ENCODE measurements around the gene TMPRSS12.

DNA sequence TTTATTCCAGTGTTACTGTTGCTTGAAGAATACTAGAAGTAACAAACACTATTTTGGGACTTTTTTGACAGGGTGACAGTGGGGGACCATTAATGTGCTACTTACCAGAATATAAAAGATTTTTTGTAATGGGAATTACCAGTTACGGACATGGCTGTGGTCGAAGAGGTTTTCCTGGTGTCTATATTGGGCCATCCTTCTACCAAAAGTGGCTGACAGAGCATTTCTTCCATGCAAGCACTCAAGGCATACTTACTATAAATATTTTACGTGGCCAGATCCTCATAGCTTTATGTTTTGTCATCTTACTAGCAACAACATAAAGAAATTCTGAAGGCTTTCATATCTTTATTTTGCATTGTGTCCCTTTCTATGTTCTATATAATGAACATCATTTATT is 44.5 kb downstream of the TMPRSS12 start:
- TF ChIP-seq, protein P1, sequence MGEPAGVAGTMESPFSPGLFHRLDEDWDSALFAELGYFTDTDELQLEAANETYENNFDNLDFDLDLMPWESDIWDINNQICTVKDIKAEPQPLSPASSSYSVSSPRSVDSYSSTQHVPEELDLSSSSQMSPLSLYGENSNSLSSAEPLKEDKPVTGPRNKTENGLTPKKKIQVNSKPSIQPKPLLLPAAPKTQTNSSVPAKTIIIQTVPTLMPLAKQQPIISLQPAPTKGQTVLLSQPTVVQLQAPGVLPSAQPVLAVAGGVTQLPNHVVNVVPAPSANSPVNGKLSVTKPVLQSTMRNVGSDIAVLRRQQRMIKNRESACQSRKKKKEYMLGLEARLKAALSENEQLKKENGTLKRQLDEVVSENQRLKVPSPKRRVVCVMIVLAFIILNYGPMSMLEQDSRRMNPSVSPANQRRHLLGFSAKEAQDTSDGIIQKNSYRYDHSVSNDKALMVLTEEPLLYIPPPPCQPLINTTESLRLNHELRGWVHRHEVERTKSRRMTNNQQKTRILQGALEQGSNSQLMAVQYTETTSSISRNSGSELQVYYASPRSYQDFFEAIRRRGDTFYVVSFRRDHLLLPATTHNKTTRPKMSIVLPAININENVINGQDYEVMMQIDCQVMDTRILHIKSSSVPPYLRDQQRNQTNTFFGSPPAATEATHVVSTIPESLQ (CRISPR knock-in tag; conservative IDR thresholded peaks at IDR 0.05): no peak
- TF ChIP-seq EP300 (IDR thresholded peaks at IDR 0.05; ENCODE audit: low read depth in 2 of 2, low read length in 2 of 2): no peak
- no peak for TF ChIP-seq EP300 (CRISPR knock-in tag; IDR thresholded peaks at IDR 0.05; ENCODE audit: borderline replicate concordance)
- TF ChIP-seq NFE2L2 (IDR thresholded peaks at IDR 0.05; ENCODE audit: low read length): no peak
- no peak for TF ChIP-seq THYN1 (CRISPR knock-in tag; IDR thresholded peaks at IDR 0.05; ENCODE audit: borderline replicate concordance, low read depth)
- TF ChIP-seq, protein P2, sequence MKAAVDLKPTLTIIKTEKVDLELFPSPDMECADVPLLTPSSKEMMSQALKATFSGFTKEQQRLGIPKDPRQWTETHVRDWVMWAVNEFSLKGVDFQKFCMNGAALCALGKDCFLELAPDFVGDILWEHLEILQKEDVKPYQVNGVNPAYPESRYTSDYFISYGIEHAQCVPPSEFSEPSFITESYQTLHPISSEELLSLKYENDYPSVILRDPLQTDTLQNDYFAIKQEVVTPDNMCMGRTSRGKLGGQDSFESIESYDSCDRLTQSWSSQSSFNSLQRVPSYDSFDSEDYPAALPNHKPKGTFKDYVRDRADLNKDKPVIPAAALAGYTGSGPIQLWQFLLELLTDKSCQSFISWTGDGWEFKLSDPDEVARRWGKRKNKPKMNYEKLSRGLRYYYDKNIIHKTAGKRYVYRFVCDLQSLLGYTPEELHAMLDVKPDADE (CRISPR knock-in tag; IDR thresholded peaks at IDR 0.05): no peak
- TF ChIP-seq, protein P3, sequence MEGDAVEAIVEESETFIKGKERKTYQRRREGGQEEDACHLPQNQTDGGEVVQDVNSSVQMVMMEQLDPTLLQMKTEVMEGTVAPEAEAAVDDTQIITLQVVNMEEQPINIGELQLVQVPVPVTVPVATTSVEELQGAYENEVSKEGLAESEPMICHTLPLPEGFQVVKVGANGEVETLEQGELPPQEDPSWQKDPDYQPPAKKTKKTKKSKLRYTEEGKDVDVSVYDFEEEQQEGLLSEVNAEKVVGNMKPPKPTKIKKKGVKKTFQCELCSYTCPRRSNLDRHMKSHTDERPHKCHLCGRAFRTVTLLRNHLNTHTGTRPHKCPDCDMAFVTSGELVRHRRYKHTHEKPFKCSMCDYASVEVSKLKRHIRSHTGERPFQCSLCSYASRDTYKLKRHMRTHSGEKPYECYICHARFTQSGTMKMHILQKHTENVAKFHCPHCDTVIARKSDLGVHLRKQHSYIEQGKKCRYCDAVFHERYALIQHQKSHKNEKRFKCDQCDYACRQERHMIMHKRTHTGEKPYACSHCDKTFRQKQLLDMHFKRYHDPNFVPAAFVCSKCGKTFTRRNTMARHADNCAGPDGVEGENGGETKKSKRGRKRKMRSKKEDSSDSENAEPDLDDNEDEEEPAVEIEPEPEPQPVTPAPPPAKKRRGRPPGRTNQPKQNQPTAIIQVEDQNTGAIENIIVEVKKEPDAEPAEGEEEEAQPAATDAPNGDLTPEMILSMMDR (CRISPR knock-in tag; IDR thresholded peaks at IDR 0.05): no peak
- TF ChIP-seq POLR2A (IDR thresholded peaks at IDR 0.05; ENCODE audit: insufficient read depth in 1 of 2, low read depth in 2 of 2, low read length in 2 of 2): no peak
- TF ChIP-seq ZNF3 (CRISPR knock-in tag; IDR thresholded peaks at IDR 0.05): no peak
- TF ChIP-seq CEBPG (CRISPR knock-in tag; IDR thresholded peaks at IDR 0.05): no peak
